CD14-positive monocyte (primary cell): Measurements from ENCODE around the gene GALR2. TPM values are rescaled to one million over a fixed set of nuclear protein-coding genes. Genes with fewer than 3 reads are reported as not detected.

ENCODE experiments used
- DNase-seq, 3 donors: peaks; one replicate each; pipeline ENCODE4 v3.0.0-alpha.2; 2011 to 2022
- H2AFZ ChIP-seq: 2 replicates; pipeline ENCODE4 v1.6.0; 2012; ENCODE audit warnings: mild to moderate bottlenecking, low read depth, low read length, inconsistent platforms; ENCODE audit not compliant: insufficient read depth, poor library complexity, severe bottlenecking
- H3K27ac ChIP-seq, 2 donors: 1 replicate in 1 of 2; 2 replicates in 1 of 2; pipeline ENCODE4 v1.5.1; 2012 to 2013; ENCODE audit warnings: low read length in 2 of 2, control low read depth in 1 of 2, inconsistent platforms in 1 of 2, low read depth in 1 of 2, mild to moderate bottlenecking in 1 of 2
- H3K27me3 ChIP-seq, 2 donors: one replicate each; pipeline versions ENCODE4 v1.6.0 to v1.6.1; 2011 to 2013; ENCODE audit warnings: low read length in 2 of 2; ENCODE audit not compliant: control insufficient read depth in 2 of 2, insufficient read depth in 2 of 2
- H3K36me3 ChIP-seq, 2 donors: replicated peaks in 1 of 2; 1 replicate in 1 of 2; 2 replicates in 1 of 2; pipeline versions ENCODE4 v1.5.1 to v1.6.1; 2012 to 2013; ENCODE audit warnings: low read length in 2 of 2, control low read depth in 1 of 2, inconsistent platforms in 1 of 2, mild to moderate bottlenecking in 1 of 2; ENCODE audit not compliant: insufficient read depth in 2 of 2, control insufficient read depth in 1 of 2
- H3K4me1 ChIP-seq, 2 donors: 1 replicate in 1 of 2; 2 replicates in 1 of 2; pipeline versions ENCODE4 v1.5.1 to v1.6.1; 2012 to 2013; ENCODE audit warnings: low read length in 2 of 2, control low read depth in 1 of 2, inconsistent platforms in 1 of 2, mild to moderate bottlenecking in 1 of 2, moderate library complexity in 1 of 2; ENCODE audit not compliant: insufficient read depth in 2 of 2, control insufficient read depth in 1 of 2
- H3K4me2 ChIP-seq: replicated peaks from 2 replicates; pipeline ENCODE3; 2012; ENCODE audit warnings: low read length, moderate library complexity, mild to moderate bottlenecking; ENCODE audit not compliant: poor library complexity, severe bottlenecking; ENCODE audit errors: extremely low read depth
- H3K4me3 ChIP-seq, 3 experiments: fragments of 200-600 bp in 1 of 3; sonication (generic) in 1 of 3; replicated peaks in 1 of 3; 1 replicate in 2 of 3; 2 replicates in 1 of 3; pipeline ENCODE4 v1.5.1; 2011 to 2013; ENCODE audit warnings: low read length in 3 of 3, mild to moderate bottlenecking in 3 of 3, control low read depth in 2 of 3, low read depth in 2 of 3, inconsistent platforms in 1 of 3, moderate library complexity in 1 of 3
- H3K79me2 ChIP-seq: 2 replicates; pipeline ENCODE4 v1.6.0; 2012; ENCODE audit warnings: mild to moderate bottlenecking, control low read depth, inconsistent platforms, low read length, moderate library complexity; ENCODE audit not compliant: insufficient read depth
- H3K9ac ChIP-seq: 2 replicates; pipeline ENCODE4 v1.6.0; 2017; ENCODE audit warnings: low read length, mild to moderate bottlenecking; ENCODE audit not compliant: insufficient read depth, poor library complexity, severe bottlenecking
- H3K9me3 ChIP-seq, 2 donors: replicated peaks in 1 of 2; 1 replicate in 1 of 2; 2 replicates in 1 of 2; pipeline versions ENCODE4 v1.5.1 to v1.6.1; 2012 to 2013; ENCODE audit warnings: low read length in 2 of 2, control low read depth in 1 of 2; ENCODE audit not compliant: control insufficient read depth in 1 of 2, insufficient read depth in 1 of 2
- H4K20me1 ChIP-seq: 2 replicates; pipeline ENCODE4 v1.6.0; 2012; ENCODE audit warnings: mild to moderate bottlenecking, low read length, control low read depth, moderate library complexity; ENCODE audit not compliant: insufficient read depth
- H3K27ac Mint-ChIP-seq, 7 donors: one replicate each; pipeline ENCODE4 v1.8.0; 2020; ENCODE audit warnings: mild to moderate bottlenecking in 7 of 7, mixed read lengths in 7 of 7, moderate library complexity in 6 of 7, inconsistent platforms in 2 of 7
- H3K27me3 Mint-ChIP-seq, 3 donors: one replicate each; pipeline ENCODE4 v1.8.0; 2021 to 2022; ENCODE audit warnings: low read depth in 3 of 3, mild to moderate bottlenecking in 3 of 3, mixed read lengths in 3 of 3, moderate library complexity in 3 of 3, inconsistent platforms in 1 of 3
- H3K36me3 Mint-ChIP-seq, 2 donors: one replicate each; pipeline ENCODE4 v1.8.0; 2020; ENCODE audit warnings: mixed read lengths in 2 of 2, inconsistent platforms in 1 of 2, mild to moderate bottlenecking in 1 of 2
- H3K4me1 Mint-ChIP-seq: one replicate; pipeline ENCODE4 v1.8.0; 2020; ENCODE audit warnings: mild to moderate bottlenecking, mixed read lengths
- H3K4me3 Mint-ChIP-seq, 2 donors: one replicate each; pipeline ENCODE4 v1.8.0; 2020; ENCODE audit warnings: mild to moderate bottlenecking in 2 of 2, mixed read lengths in 2 of 2, moderate library complexity in 1 of 2
- H3K9me3 Mint-ChIP-seq, 7 donors: one replicate each; pipeline ENCODE4 v1.8.0; 2020 to 2022; ENCODE audit warnings: mixed read lengths in 7 of 7, mild to moderate bottlenecking in 6 of 7, moderate library complexity in 6 of 7, inconsistent platforms in 2 of 7
- CTCF ChIP-seq: fragments of 200-600 bp; IDR thresholded peaks from one replicate; pipeline ENCODE4 v1.8.0; 2022; ENCODE audit warnings: antibody characterized with exemption, mild to moderate bottlenecking
- WGBS: methylation state at CpG from one replicate; pipeline ENCODE4 v1.1.5; 2013; ENCODE audit warnings: missing lambda C conversion rate; ENCODE audit not compliant: insufficient coverage; 5-methylcytosine and 5-hydroxymethylcytosine counted together
- intact Hi-C, 2 donors: fragments of 100-400 bp; cut with micrococcal nuclease; formaldehyde crosslinking; loops; one replicate each; pipeline versions ENCODE4 v1.15.0 to v1.15.1; 2023
- polyA plus RNA-seq, 3 donors: library from polyadenylated mRNA; depleted of rRNA in 1 of 3; unstranded in 2 of 3; stranded (reverse) in 1 of 3; fragments of 300-500 nt in 2 of 3; fragments of >200 nt in 1 of 3; fragmentation: Illumina TruSeq in 2 of 3; gene quantifications; 1 replicate in 2 of 3; 2 replicates in 1 of 3; pipeline ENCODE4 v1.2.3, GENCODE V29; 2012 to 2021

The GALR2 gene
- polyA plus RNA-seq, 3 donors = 0.22 to 4.8 (median 1.1) TPM

GRCh38 chr17:76088868-76089576, 14.4 kb downstream of the GALR2 start:
- Histone ChIP-seq H3K9ac (no peak overlapping the region), H3K4me3 (no peak overlapping the region), H3K79me2 (no peaks in the 10 kb centered on the region), H2AFZ (no peak overlapping the region), H3K9me3 (no peaks in the 10 kb centered on the region), H4K20me1 (no peaks in the 10 kb centered on the region), H3K4me1 (no peaks in the 10 kb centered on the region), H3K36me3 (peaks cover 99 to 100% of the 10 kb centered on the region in 2 donors), H3K4me2 (no peak overlapping the region), H3K27me3 (no peaks in the 10 kb centered on the region), H3K27ac (no peak overlapping the region)
- TF ChIP-seq CTCF = no peak
- Mint-ChIP-seq H3K4me1 (peaks cover 2% of the 10 kb centered on the region), H3K36me3 (peaks cover 87 to 99% of the 10 kb centered on the region in 2 donors), H3K27me3 (peaks cover 0 to 2% (median 1%) of the 10 kb centered on the region in 3 donors), H3K27ac (peak overlapping the region in 1 of 7 donors; percentile 21), H3K4me3 (no peak overlapping the region), H3K9me3 (no peaks in the 10 kb centered on the region)
- no peak for DNase-seq
- intact Hi-C loops = no loop called here
- WGBS = 99% methylated on average over 24 of the region's 25 CpGs

GRCh38 chr17:76089680-76090516, 15.3 kb downstream of the GALR2 start:
- H3K4me1 ChIP-seq = no peaks in the 10 kb centered on the region
- Mint-ChIP-seq H3K36me3 (peaks cover 87 to 99% of the 10 kb centered on the region in 2 donors), H3K9me3 (no peaks in the 10 kb centered on the region)

More at GRCh38 chr17:76089680-76090516, 15.3 kb downstream of the GALR2 start:
- Mint-ChIP-seq H3K27me3 (peaks cover 0 to 2% (median 1%) of the 10 kb centered on the region in 3 donors), H3K4me1 (peaks cover 2% of the 10 kb centered on the region), H3K4me3 (no peak overlapping the region), H3K27ac (no peak overlapping the region)
- no peak overlapping the region for H2AFZ ChIP-seq
- WGBS = 97% methylated on average over 24 of the region's 32 CpGs
- H3K4me2 ChIP-seq = no peak overlapping the region
- H3K9me3 ChIP-seq = no peaks in the 10 kb centered on the region
- intact Hi-C loops = no loop called here
- H3K4me3 ChIP-seq = no peak overlapping the region
- TF ChIP-seq CTCF = no peak
- no peak overlapping the region for H3K27ac ChIP-seq
- no peak overlapping the region for H3K9ac ChIP-seq
- H4K20me1 ChIP-seq = no peaks in the 10 kb centered on the region
- DNase-seq = peak in 1 of 3 donors; percentile 2
- peaks cover 98 to 100% of the 10 kb centered on the region in 2 donors for H3K36me3 ChIP-seq
- H3K27me3 ChIP-seq = no peaks in the 10 kb centered on the region
- no peaks in the 10 kb centered on the region for H3K79me2 ChIP-seq
